T-cell (primary cell): ENCODE measurements around the gene DNM3. TPM values are rescaled to one million over a fixed set of nuclear protein-coding genes. Genes with fewer than 3 reads are reported as not detected.
"Not testable (repeated sequence)": the region's sequence is repeated elsewhere in the genome, so short reads cannot be mapped to it uniquely, and the experiment has no call there.

Experiments used
- ATAC-seq, 4 experiments: fragments of 200-7000 bp in 3 of 4; fragments of 150-1000 bp in 1 of 4; cut with Tn5 transposase; replicated peaks in 1 of 4; 1 replicate in 3 of 4; 2 replicates in 1 of 4; pipeline ENCODE4 v1.10.0; 2021; ENCODE audit warnings: moderate library complexity in 3 of 4, mild to moderate bottlenecking in 2 of 4, moderate number of reproducible peaks in 1 of 4
- CTCF ChIA-PET, 2 donors: fragments of 300-600 bp; sonication (Branson Sonifier 250); formaldehyde crosslinking; loops; one replicate each; lab custom pipeline; 2022; ENCODE audit warnings: antibody characterized with exemption in 2 of 2; lab: Charles Lee
- POLR2A ChIA-PET, 2 donors: fragments of 300-600 bp; sonication (Branson Sonifier 250); formaldehyde crosslinking; loops; one replicate each; lab custom pipeline; 2022; ENCODE audit warnings: antibody characterized with exemption in 2 of 2; lab: Charles Lee
- DNase-seq, 35 experiments: peaks; one replicate each; pipeline versions ENCODE4 v3.0.0 to v3.0.0-alpha.2; 2013 to 2023
- H3K27ac ChIP-seq: one replicate; pipeline ENCODE4 v1.5.1; 2013; ENCODE audit warnings: low read length
- H3K27me3 ChIP-seq, 2 experiments: replicated peaks in 1 of 2; 1 replicate in 1 of 2; 2 replicates in 1 of 2; pipeline versions ENCODE4 v1.6.1 to v1.7.0; 2013; ENCODE audit warnings: low read length in 1 of 2, mixed read lengths in 1 of 2; ENCODE audit not compliant: control insufficient read depth in 2 of 2, insufficient read depth in 2 of 2; ENCODE audit errors: extremely low read depth in 1 of 2
- H3K36me3 ChIP-seq, 2 donors: 1 replicate in 1 of 2; 2 replicates in 1 of 2; pipeline versions ENCODE4 v1.6.1 to v1.7.0; 2013; ENCODE audit warnings: low read length in 1 of 2; ENCODE audit not compliant: control insufficient read depth in 2 of 2, insufficient read depth in 1 of 2; ENCODE audit errors: extremely low read depth in 1 of 2
- H3K4me1 ChIP-seq, 2 experiments: 1 replicate in 1 of 2; 2 replicates in 1 of 2; pipeline versions ENCODE4 v1.6.1 to v1.7.0; 2013; ENCODE audit warnings: low read length in 2 of 2, mixed read lengths in 1 of 2; ENCODE audit not compliant: insufficient read depth in 2 of 2, control insufficient read depth in 1 of 2; ENCODE audit errors: extremely low read depth in 1 of 2
- H3K4me3 ChIP-seq, 2 donors: 1 replicate in 1 of 2; 2 replicates in 1 of 2; pipeline versions ENCODE4 v1.5.1 to v1.7.0; 2013; ENCODE audit warnings: mild to moderate bottlenecking in 2 of 2, low read length in 1 of 2, moderate library complexity in 1 of 2; ENCODE audit not compliant: control insufficient read depth in 1 of 2; ENCODE audit errors: extremely low read depth in 1 of 2
- H3K9me3 ChIP-seq: 2 replicates; pipeline ENCODE4 v1.7.0; 2013
- H3K27ac Mint-ChIP-seq, 2 donors: one replicate each; pipeline ENCODE4 v1.8.0; 2020 to 2021; ENCODE audit warnings: mild to moderate bottlenecking in 2 of 2, mixed read lengths in 2 of 2
- H3K27me3 Mint-ChIP-seq, 2 donors: one replicate each; pipeline ENCODE4 v1.8.0; 2021 to 2022; ENCODE audit warnings: mixed read lengths in 2 of 2
- H3K36me3 Mint-ChIP-seq: one replicate; pipeline ENCODE4 v1.8.0; 2021; ENCODE audit warnings: mixed read lengths
- H3K4me1 Mint-ChIP-seq, 3 donors: one replicate each; pipeline ENCODE4 v1.8.0; 2020 to 2022; ENCODE audit warnings: mixed read lengths in 3 of 3, mild to moderate bottlenecking in 1 of 3
- H3K4me3 Mint-ChIP-seq, 3 donors: one replicate each; pipeline ENCODE4 v1.8.0; 2020 to 2022; ENCODE audit warnings: mild to moderate bottlenecking in 3 of 3, mixed read lengths in 3 of 3, moderate library complexity in 3 of 3
- H3K9me3 Mint-ChIP-seq, 3 donors: one replicate each; pipeline ENCODE4 v1.8.0; 2020 to 2022; ENCODE audit warnings: mixed read lengths in 3 of 3
- WGBS: methylation state at CpG from one replicate; pipeline ENCODE4 v1.1.5; 2013; ENCODE audit warnings: missing lambda C conversion rate; ENCODE audit not compliant: insufficient coverage; 5-methylcytosine and 5-hydroxymethylcytosine counted together
- total RNA-seq, 35 experiments: library from RNA in 6 of 35; stranded (reverse) in 6 of 35; fragments of 120-200 nt in 1 of 35; gene quantifications; one replicate each; pipeline versions ENCODE4 v1.2.1 to v1.2.4 and lab custom pipeline; 2013 to 2026

The DNM3 gene
- total RNA-seq, 5 donors from 2014 or later (not counting 1 experiment from before 2014, with no cell fraction given) = 2.0 to 2.8 (median 2.4) TPM

GRCh38 chr1:172055816-172056419, 214.6 kb downstream of the DNM3 start:
- CTCF ChIA-PET, H3K27me3 Mint-ChIP-seq, POLR2A ChIA-PET, H3K4me1 ChIP-seq, H3K9me3 ChIP-seq, H3K9me3 Mint-ChIP-seq, H3K36me3 Mint-ChIP-seq, H3K4me3 ChIP-seq, ATAC-seq, DNase-seq, H3K4me3 Mint-ChIP-seq, H3K27ac ChIP-seq, H3K4me1 Mint-ChIP-seq, H3K27me3 ChIP-seq, H3K27ac Mint-ChIP-seq, H3K36me3 ChIP-seq: not testable (repeated sequence)
- 98% methylated on average over 8 of the region's 23 CpGs for WGBS

DNA sequence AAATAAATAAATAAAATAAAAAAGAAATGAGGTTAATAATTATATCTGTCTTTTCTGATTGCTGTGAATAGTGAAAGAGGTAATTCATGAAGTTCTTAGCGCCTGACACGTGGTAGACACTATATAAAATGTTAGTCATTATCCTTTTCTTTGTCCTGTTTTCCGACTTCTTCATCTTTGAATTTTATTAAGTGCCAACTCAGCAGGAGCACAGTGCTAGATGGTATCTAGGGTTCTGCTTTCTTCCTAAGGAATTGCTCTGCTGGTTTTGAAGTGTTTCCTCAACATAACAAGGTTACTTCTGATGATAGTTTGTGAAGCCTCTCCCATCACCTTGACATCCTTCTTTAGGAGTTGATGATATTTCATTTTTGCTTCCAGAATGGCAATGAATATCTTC, 227.0 kb downstream of the DNM3 start:
- ATAC-seq (no peak), DNase-seq (no peak)
- Histone ChIP-seq H3K4me3 (no peak overlapping the region), H3K36me3 (no peaks in the 10 kb centered on the region), H3K27me3 (no peaks in the 10 kb centered on the region), H3K4me1 (no peaks in the 10 kb centered on the region), H3K9me3 (no peaks in the 10 kb centered on the region), H3K27ac (no peak overlapping the region)
- no peaks in the 10 kb centered on the region for H3K27me3 Mint-ChIP-seq
- POLR2A ChIA-PET = no interaction called here
- H3K27ac Mint-ChIP-seq = no peak overlapping the region
- no peaks in the 10 kb centered on the region for H3K36me3 Mint-ChIP-seq
- WGBS = no CpG with 5 or more reads among the region's 3 CpGs
- no peak overlapping the region for H3K4me3 Mint-ChIP-seq
- CTCF ChIA-PET = no interaction called here
- no peaks in the 10 kb centered on the region for H3K9me3 Mint-ChIP-seq
- H3K4me1 Mint-ChIP-seq = no peaks in the 10 kb centered on the region

- ChIA-PET POLR2A (no interaction called here), CTCF (no interaction called here)
- H3K36me3 Mint-ChIP-seq = no peaks in the 10 kb centered on the region
- Histone ChIP-seq H3K4me1 (no peaks in the 10 kb centered on the region), H3K4me3 (no peak overlapping the region), H3K27ac (no peak overlapping the region), H3K27me3 (no peaks in the 10 kb centered on the region), H3K36me3 (no peaks in the 10 kb centered on the region), H3K9me3 (no peaks in the 10 kb centered on the region)
- ATAC-seq (no peak), DNase-seq (no peak)
- H3K4me3 Mint-ChIP-seq = no peak overlapping the region
- H3K27me3 Mint-ChIP-seq = no peaks in the 10 kb centered on the region
- H3K9me3 Mint-ChIP-seq = no peaks in the 10 kb centered on the region
- no peak overlapping the region for H3K27ac Mint-ChIP-seq
- no peaks in the 10 kb centered on the region for H3K4me1 Mint-ChIP-seq
These were observed 227.8 kb downstream of the DNM3 start for GRCh38 chr1:172069051-172069450.

GRCh38 chr1:172069534-172069933, 228.2 kb downstream of the DNM3 start:
- ChIA-PET POLR2A (no interaction called here), CTCF (interaction anchor here in 1 of 2 donors (0.9 kb wide), 1 partner anchor 29 kb away, joined by 3 read pairs; no protein-coding TSS in a partner anchor)
- Mint-ChIP-seq H3K9me3 (no peaks in the 10 kb centered on the region), H3K27me3 (no peaks in the 10 kb centered on the region), H3K4me3 (no peak overlapping the region), H3K36me3 (no peaks in the 10 kb centered on the region), H3K4me1 (no peaks in the 10 kb centered on the region), H3K27ac (no peak overlapping the region)
- Histone ChIP-seq H3K27me3 (no peaks in the 10 kb centered on the region), H3K9me3 (no peaks in the 10 kb centered on the region), H3K27ac (no peak overlapping the region), H3K36me3 (no peaks in the 10 kb centered on the region), H3K4me1 (no peaks in the 10 kb centered on the region), H3K4me3 (no peak overlapping the region)
- ATAC-seq (no peak), DNase-seq (no peak)
- WGBS = no CpG with 5 or more reads among the region's 3 CpGs

GRCh38 chr1:172070055-172070454, 228.8 kb downstream of the DNM3 start:
- ATAC-seq = no peak
- Histone ChIP-seq H3K27me3 (no peaks in the 10 kb centered on the region), H3K27ac (no peak overlapping the region), H3K9me3 (no peaks in the 10 kb centered on the region), H3K4me3 (no peak overlapping the region), H3K4me1 (no peaks in the 10 kb centered on the region), H3K36me3 (no peaks in the 10 kb centered on the region)
- no peak for DNase-seq
- CTCF ChIA-PET = interaction anchor here in 1 of 2 donors (0.9 kb wide), 1 partner anchor 29 kb away, joined by 3 read pairs; no protein-coding TSS in a partner anchor
- Mint-ChIP-seq H3K36me3 (no peaks in the 10 kb centered on the region), H3K27me3 (no peaks in the 10 kb centered on the region), H3K4me1 (no peaks in the 10 kb centered on the region), H3K27ac (no peak overlapping the region), H3K9me3 (no peaks in the 10 kb centered on the region), H3K4me3 (no peak overlapping the region)
- POLR2A ChIA-PET = no interaction called here

DNA sequence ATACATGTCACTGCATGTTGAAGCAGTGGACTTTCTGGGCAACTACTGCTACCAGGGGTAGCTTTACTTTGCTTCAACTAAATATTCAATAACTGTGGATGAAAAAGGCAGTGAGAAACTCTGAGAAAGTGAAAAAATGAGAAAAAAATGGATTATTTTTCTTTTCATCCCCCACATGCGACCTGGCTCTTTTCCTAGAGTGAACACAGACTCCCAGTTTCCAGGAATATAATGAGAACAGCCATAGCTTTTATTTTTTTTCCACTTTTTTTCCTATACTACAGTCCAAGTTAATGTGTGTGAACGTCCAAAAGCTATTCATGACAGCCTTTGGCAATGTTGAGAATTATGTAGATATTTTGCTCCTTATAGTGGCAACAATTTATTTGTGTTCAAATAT, 230.4 kb downstream of the DNM3 start:
- no peaks in the 10 kb centered on the region for H3K36me3 Mint-ChIP-seq
- POLR2A ChIA-PET = no interaction called here
- no CpG with 5 or more reads among the region's 2 CpGs for WGBS

GRCh38 chr1:172079859-172080258, 238.6 kb downstream of the DNM3 start:
- H3K9me3 ChIP-seq, ATAC-seq, H3K4me1 Mint-ChIP-seq, POLR2A ChIA-PET, H3K27me3 ChIP-seq, H3K36me3 Mint-ChIP-seq, H3K27ac Mint-ChIP-seq, H3K36me3 ChIP-seq, DNase-seq, H3K9me3 Mint-ChIP-seq, H3K27me3 Mint-ChIP-seq, H3K4me3 Mint-ChIP-seq, H3K4me3 ChIP-seq, H3K27ac ChIP-seq, CTCF ChIA-PET, H3K4me1 ChIP-seq: not testable (repeated sequence)
- WGBS = no CpG with 5 or more reads among the region's 4 CpGs

More for the DNA sequence above, 230.4 kb downstream of the DNM3 start:
- no peaks in the 10 kb centered on the region for H3K27me3 ChIP-seq
- no peak overlapping the region for H3K4me3 ChIP-seq
- no peaks in the 10 kb centered on the region for H3K9me3 ChIP-seq
- no peak for ATAC-seq
- H3K27me3 Mint-ChIP-seq = no peaks in the 10 kb centered on the region
- no peaks in the 10 kb centered on the region for H3K4me1 Mint-ChIP-seq
- H3K27ac Mint-ChIP-seq = no peak overlapping the region
- no peaks in the 10 kb centered on the region for H3K4me1 ChIP-seq
- CTCF ChIA-PET = no interaction called here
- no peak overlapping the region for H3K27ac ChIP-seq
- H3K4me3 Mint-ChIP-seq = no peak overlapping the region
- no peak for DNase-seq
- no peaks in the 10 kb centered on the region for H3K9me3 Mint-ChIP-seq
- no peaks in the 10 kb centered on the region for H3K36me3 ChIP-seq
